Fibroblast of skin of left biceps (primary cell): Measurements from ENCODE around the gene EDN3.
A peak's percentile ranks its signal among the peaks of the same experiment; 100 is the strongest.

Source experiments
- DNase-seq, 2 experiments: peaks; one replicate each; pipeline ENCODE4 v3.0.0-alpha.2; 2013; ENCODE audit warnings: low read depth in 2 of 2

The EDN3 gene

DNA sequence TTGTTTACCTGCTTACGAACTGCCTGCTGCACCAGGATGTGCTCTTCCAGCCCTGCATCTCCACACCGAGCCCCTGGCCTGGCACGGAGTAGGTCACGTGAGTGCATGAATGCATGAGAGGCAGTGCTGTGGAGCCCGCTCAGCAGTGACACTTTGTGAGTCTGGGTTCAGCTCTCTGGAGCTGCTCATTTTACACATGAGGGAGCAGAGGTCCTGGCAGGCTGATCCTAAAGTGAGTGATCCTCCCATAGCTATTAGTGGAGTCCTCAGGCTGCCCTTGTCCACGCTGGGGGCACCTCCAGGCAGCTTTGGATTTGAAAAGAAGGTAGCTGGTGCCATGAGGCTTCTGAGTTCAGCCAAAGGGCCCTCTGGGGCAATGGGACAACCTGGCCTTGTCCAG lies 64.2 kb downstream of the EDN3 start:
- no peak for DNase-seq

DNA sequence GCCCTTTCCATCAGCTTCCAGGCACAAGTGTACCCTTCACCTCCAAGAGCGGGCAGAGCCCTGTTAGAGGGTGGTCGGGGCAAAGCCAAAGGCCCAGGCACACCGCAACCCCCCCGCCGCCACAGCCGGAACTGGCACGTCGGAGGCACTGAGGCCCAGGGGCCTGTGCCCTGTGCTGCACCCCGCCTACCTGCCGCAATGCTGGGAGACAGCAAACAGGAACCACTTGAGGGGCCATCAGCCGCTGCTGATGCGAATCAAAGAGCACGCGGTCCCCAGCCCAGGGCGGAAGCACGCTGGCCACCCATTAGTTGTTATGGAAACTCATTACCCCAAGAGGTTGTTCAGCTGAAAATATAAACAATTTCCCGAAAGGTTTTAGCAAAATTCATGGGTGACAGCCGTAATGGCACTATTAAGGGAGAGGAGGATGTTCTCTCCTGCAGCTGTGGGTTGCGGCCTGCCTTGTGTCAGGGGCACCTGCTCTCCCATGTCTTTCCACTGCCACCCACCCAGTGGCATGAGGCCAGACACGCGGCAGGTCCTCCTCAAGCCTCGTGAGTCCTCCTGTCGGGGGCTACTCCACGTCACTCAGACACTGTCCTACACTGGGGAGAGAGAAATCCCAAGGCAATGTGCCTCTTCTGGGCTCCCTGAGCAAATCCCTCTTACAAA lies 65.3 kb downstream of the EDN3 start:
- no peak for DNase-seq

DNA sequence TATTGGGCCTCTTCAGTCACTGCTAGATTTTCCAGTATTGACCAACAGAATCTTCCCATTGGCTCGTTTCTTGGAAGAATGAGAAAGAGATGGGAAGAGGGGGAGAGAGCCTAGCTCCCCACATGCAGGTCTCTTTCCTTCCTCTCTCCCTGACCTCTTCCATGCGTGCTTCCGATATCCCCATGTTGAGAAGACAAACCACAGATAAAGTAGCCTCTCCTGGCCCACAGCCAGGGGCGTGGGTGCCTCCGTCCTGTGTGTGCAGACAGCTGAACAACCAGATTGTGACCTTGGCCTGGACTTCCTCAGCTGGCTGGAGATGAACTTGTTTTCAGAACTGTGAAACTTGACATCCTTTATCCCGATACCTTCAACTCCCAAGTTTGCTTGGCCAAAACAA lies 71.0 kb downstream of the EDN3 start:
- no peak for DNase-seq

DNA sequence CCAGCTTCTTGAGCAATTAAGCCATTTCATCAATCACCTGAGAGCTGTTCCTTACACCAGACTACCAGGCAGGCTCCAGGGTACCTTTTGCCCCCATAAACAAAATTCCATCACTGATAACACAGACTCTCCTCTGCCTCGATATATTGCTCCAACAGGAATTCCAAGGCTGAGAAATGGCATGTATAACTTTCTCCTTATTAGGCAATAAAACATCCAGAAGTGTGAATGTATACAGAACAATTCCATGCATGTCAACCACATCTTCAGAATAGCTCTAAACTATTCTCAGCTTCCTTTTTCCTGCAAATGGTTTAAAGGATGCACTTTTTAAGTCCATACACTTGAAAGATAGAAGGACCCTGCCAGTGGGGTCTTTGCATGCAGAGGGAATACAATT lies 73.8 kb downstream of the EDN3 start:
- peak; percentile 79 to 83 for DNase-seq

DNA sequence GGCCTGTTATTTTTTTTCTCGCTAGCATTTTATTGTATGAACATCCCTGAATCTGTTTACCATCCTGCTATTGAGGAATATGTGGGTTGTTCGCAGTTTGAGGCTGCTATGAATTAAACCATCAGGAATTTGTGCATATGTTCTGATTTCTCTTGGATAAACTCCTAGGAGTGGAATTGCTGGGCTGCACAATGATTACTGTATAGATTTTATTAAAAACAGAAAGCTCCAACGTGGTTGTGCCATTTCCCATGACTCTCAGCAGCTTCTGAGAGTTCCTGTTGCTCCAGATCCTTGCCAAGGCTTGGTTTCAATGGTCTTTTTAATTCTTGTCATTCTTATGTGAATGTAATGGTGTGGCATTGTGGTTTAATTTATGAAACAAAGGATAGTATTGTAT lies 75.1 kb downstream of the EDN3 start:
- DNase-seq: peak; percentile 81 to 82
